Skin epidermis (tissue), 12 donors: ENCODE measurements around the gene VMP1.

Experiments used
- H3K27ac ChIP-seq, 21 experiments: fragments of 200-600 bp; sonication (generic) in 11 of 21; one replicate each; pipeline ENCODE4 v1.5.0; 2020; ENCODE audit warnings: mild to moderate bottlenecking in 3 of 21, inconsistent platforms in 2 of 21, moderate library complexity in 2 of 21
- H3K4me3 ChIP-seq, 7 experiments: fragments of 200-600 bp; sonication (generic) in 2 of 7; one replicate each; pipeline ENCODE4 v1.5.0; 2020; ENCODE audit warnings: inconsistent platforms in 2 of 7, mild to moderate bottlenecking in 2 of 7, moderate library complexity in 1 of 7

The VMP1 gene

GRCh38 chr17:59828819-59829216, 121.4 kb downstream of the VMP1 start:
- H3K27ac ChIP-seq, result peak overlapping the region in 20 of 21 experiments; percentile 56 to 96 (median 84)
- H3K4me3 ChIP-seq, result peak overlapping the region in 1 of 7 experiments; percentile 14

GRCh38 chr17:59829217-59830006, 122.0 kb downstream of the VMP1 start:
- Histone ChIP-seq H3K27ac (peak overlapping the region in 20 of 21 experiments; percentile 56 to 96 (median 86)), H3K4me3 (peak overlapping the region in 2 of 7 experiments; percentile 5 to 14)

- peak overlapping the region in 20 of 21 experiments; percentile 31 to 96 (median 86) for H3K27ac ChIP-seq
- peak overlapping the region in 1 of 7 experiments; percentile 5 for H3K4me3 ChIP-seq
These were observed 122.7 kb downstream of the VMP1 start for GRCh38 chr17:59830007-59830630.

- peak overlapping the region in 19 of 21 experiments; percentile 66 to 96 (median 87) for H3K27ac ChIP-seq
- H3K4me3 ChIP-seq, result no peak overlapping the region
These were observed 123.5 kb downstream of the VMP1 start for GRCh38 chr17:59830846-59831486.

GRCh38 chr17:59832883-59833379, 125.5 kb downstream of the VMP1 start:
- no peak overlapping the region for H3K4me3 ChIP-seq
- peak overlapping the region in 8 of 21 experiments; percentile 13 to 96 (median 38) for H3K27ac ChIP-seq

- peak overlapping the region; percentile 84 to 100 (median 97) for H3K27ac ChIP-seq
- H3K4me3 ChIP-seq, result peak overlapping the region; percentile 39 to 86 (median 56)
These were observed 130.0 kb downstream of the VMP1 start for GRCh38 chr17:59837308-59838051.

- peak overlapping the region; percentile 84 to 100 (median 97) for H3K27ac ChIP-seq
- peak overlapping the region; percentile 39 to 86 (median 56) for H3K4me3 ChIP-seq
These were observed 130.8 kb downstream of the VMP1 start for GRCh38 chr17:59838052-59838916.

GRCh38 chr17:59839651-59840328, 132.3 kb downstream of the VMP1 start:
- peak overlapping the region; percentile 39 to 86 (median 56) for H3K4me3 ChIP-seq

GRCh38 chr17:59840329-59841090, 133.1 kb downstream of the VMP1 start:
- H3K4me3 ChIP-seq, result peak overlapping the region; percentile 39 to 86 (median 56)
- H3K27ac ChIP-seq, result peak overlapping the region; percentile 84 to 100 (median 97)

More at GRCh38 chr17:59839651-59840328, 132.3 kb downstream of the VMP1 start:
- H3K27ac ChIP-seq, result peak overlapping the region; percentile 84 to 100 (median 97)

- peak overlapping the region; percentile 39 to 86 (median 56) for H3K4me3 ChIP-seq
- peak overlapping the region; percentile 84 to 100 (median 97) for H3K27ac ChIP-seq
These were observed 133.8 kb downstream of the VMP1 start for GRCh38 chr17:59841091-59841881.

GRCh38 chr17:59841882-59842263, 134.4 kb downstream of the VMP1 start:
- H3K27ac ChIP-seq, result peak overlapping the region in 20 of 21 experiments; percentile 84 to 100 (median 97)
- H3K4me3 ChIP-seq, result peak overlapping the region; percentile 39 to 86 (median 56)

GRCh38 chr17:59842901-59843652, 135.6 kb downstream of the VMP1 start:
- Histone ChIP-seq H3K4me3 (peak overlapping the region in 3 of 7 experiments; percentile 3 to 86 (median 53)), H3K27ac (peak overlapping the region in 20 of 21 experiments; percentile 24 to 100 (median 97))

- Histone ChIP-seq H3K27ac (peak overlapping the region in 20 of 21 experiments; percentile 78 to 100 (median 89)), H3K4me3 (no peak overlapping the region)
These were observed 137.6 kb downstream of the VMP1 start for GRCh38 chr17:59844884-59845594.

GRCh38 chr17:59845595-59846393, 138.3 kb downstream of the VMP1 start:
- Histone ChIP-seq H3K4me3 (no peak overlapping the region), H3K27ac (peak overlapping the region in 20 of 21 experiments; percentile 78 to 100 (median 89))
